ENCODE measurements around the gene ASCC1. TPM values are rescaled to one million over a fixed set of nuclear protein-coding genes. Genes with fewer than 3 reads are reported as not detected.

Gene ASCC1
- total RNA-seq, 2 donors from 2014 or later = 14.8 to 38.3 TPM

GRCh38 chr10:72069751-72070526 is 146.1 kb downstream of the ASCC1 start:
- no peak overlapping the region for H3K4me3 ChIP-seq
- no peak overlapping the region for H3K27ac ChIP-seq
- no peaks in the 10 kb centered on the region for H3K4me1 ChIP-seq (replicated peaks)
- no peak for TF ChIP-seq POLR2AphosphoS5 (IDR thresholded peaks at IDR 0.05)
- no peak for TF ChIP-seq POLR2A (IDR thresholded peaks at IDR 0.05)
- no peak for TF ChIP-seq CTCF (IDR thresholded peaks at IDR 0.05)
- H3K36me3 ChIP-seq = no peaks in the 10 kb centered on the region
- intact Hi-C loops (cut with DNase I) = no loop called here
- 70% methylated on average over 7 of the region's 7 CpGs for WGBS
- no peaks in the 10 kb centered on the region for H3K9me3 ChIP-seq
- no peak for DNase-seq (ENCODE audit: low spot score)
- no peaks in the 10 kb centered on the region for H3K27me3 ChIP-seq (replicated peaks; ENCODE audit: insufficient read depth)

- Histone ChIP-seq H3K4me3 (no peak overlapping the region), H3K27ac (no peak overlapping the region), H3K9me3 (no peaks in the 10 kb centered on the region), H3K27me3 (replicated peaks; ENCODE audit: insufficient read depth) (no peaks in the 10 kb centered on the region), H3K36me3 (no peaks in the 10 kb centered on the region), H3K4me1 (replicated peaks) (no peaks in the 10 kb centered on the region)
- TF ChIP-seq CTCF (IDR thresholded peaks at IDR 0.05) = no peak
- TF ChIP-seq POLR2A (IDR thresholded peaks at IDR 0.05) = no peak
- TF ChIP-seq POLR2AphosphoS5 (IDR thresholded peaks at IDR 0.05) = no peak
- WGBS = 74% methylated on average over 12 of the region's 12 CpGs
- DNase-seq (ENCODE audit: low spot score) = no peak
- intact Hi-C loops (cut with DNase I) = no loop called here
Measured at GRCh38 chr10:72068901-72069446, 147.1 kb downstream of the ASCC1 start.

GRCh38 chr10:72068126-72068765 is 147.8 kb downstream of the ASCC1 start:
- intact Hi-C loops (cut with DNase I) = no loop called here
- TF ChIP-seq POLR2AphosphoS5 (IDR thresholded peaks at IDR 0.05) (no peak), CTCF (IDR thresholded peaks at IDR 0.05) (no peak), POLR2A (IDR thresholded peaks at IDR 0.05) (no peak)
- H3K4me3 ChIP-seq = no peak overlapping the region
- DNase-seq (ENCODE audit: low spot score) = no peak
- H3K27me3 ChIP-seq (replicated peaks; ENCODE audit: insufficient read depth) = no peaks in the 10 kb centered on the region
- H3K36me3 ChIP-seq = no peaks in the 10 kb centered on the region
- WGBS = 92% methylated on average over 11 of the region's 11 CpGs
- H3K9me3 ChIP-seq = no peaks in the 10 kb centered on the region
- H3K27ac ChIP-seq = no peak overlapping the region
- H3K4me1 ChIP-seq (replicated peaks) = no peaks in the 10 kb centered on the region

GRCh38 chr10:72067463-72068125 is 148.5 kb downstream of the ASCC1 start:
- TF ChIP-seq CTCF (IDR thresholded peaks at IDR 0.05) = no peak
- intact Hi-C loops (cut with DNase I) = no loop called here
- Histone ChIP-seq H3K27ac (no peak overlapping the region), H3K4me1 (replicated peaks) (no peaks in the 10 kb centered on the region), H3K36me3 (no peaks in the 10 kb centered on the region), H3K9me3 (no peaks in the 10 kb centered on the region), H3K4me3 (no peak overlapping the region), H3K27me3 (replicated peaks; ENCODE audit: insufficient read depth) (no peaks in the 10 kb centered on the region)
- no peak for DNase-seq (ENCODE audit: low spot score)
- 78% methylated on average over 13 of the region's 13 CpGs for WGBS
